ENCODE measurements around the gene PALMD. TPM values are rescaled to one million over a fixed set of nuclear protein-coding genes. Genes with fewer than 3 reads are reported as not detected.

The PALMD gene
- total RNA-seq, 1 donor: 6.0 TPM

DNA sequence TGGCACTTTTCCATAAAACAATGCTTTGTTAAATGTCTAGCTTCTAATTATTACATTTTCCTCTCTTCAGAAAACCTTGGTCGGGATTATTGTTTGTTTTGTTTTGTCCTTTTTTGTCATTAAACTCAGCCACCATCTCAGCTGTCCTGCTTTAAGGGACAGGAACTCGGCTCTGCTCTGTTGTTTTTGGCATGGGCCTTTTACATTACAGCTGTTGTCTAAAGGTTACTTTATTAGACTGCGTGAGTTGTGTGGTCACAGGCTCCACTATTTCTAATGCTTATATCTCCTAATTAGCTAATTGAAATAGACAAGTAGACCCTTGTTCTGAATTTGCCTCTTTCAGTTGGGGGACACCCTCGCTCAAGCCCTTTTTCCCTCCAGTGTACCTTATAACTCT, 1.6 kb downstream of the PALMD start:
- TF ChIP-seq, protein P1, sequence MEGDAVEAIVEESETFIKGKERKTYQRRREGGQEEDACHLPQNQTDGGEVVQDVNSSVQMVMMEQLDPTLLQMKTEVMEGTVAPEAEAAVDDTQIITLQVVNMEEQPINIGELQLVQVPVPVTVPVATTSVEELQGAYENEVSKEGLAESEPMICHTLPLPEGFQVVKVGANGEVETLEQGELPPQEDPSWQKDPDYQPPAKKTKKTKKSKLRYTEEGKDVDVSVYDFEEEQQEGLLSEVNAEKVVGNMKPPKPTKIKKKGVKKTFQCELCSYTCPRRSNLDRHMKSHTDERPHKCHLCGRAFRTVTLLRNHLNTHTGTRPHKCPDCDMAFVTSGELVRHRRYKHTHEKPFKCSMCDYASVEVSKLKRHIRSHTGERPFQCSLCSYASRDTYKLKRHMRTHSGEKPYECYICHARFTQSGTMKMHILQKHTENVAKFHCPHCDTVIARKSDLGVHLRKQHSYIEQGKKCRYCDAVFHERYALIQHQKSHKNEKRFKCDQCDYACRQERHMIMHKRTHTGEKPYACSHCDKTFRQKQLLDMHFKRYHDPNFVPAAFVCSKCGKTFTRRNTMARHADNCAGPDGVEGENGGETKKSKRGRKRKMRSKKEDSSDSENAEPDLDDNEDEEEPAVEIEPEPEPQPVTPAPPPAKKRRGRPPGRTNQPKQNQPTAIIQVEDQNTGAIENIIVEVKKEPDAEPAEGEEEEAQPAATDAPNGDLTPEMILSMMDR (IDR thresholded peaks at IDR 0.05; ENCODE audit: insufficient read depth, low read length): no peak
- DNase-seq (ENCODE audit: low read depth): no peak
- no peak overlapping the region for H3K4me3 ChIP-seq (ENCODE audit: low read depth, low read length)

GRCh38 chr1:99648107-99648506, 2.2 kb downstream of the PALMD start:
- TF ChIP-seq, protein P1 (IDR thresholded peaks at IDR 0.05; ENCODE audit: insufficient read depth, low read length): no peak
- DNase-seq (ENCODE audit: low read depth): no peak

DNA sequence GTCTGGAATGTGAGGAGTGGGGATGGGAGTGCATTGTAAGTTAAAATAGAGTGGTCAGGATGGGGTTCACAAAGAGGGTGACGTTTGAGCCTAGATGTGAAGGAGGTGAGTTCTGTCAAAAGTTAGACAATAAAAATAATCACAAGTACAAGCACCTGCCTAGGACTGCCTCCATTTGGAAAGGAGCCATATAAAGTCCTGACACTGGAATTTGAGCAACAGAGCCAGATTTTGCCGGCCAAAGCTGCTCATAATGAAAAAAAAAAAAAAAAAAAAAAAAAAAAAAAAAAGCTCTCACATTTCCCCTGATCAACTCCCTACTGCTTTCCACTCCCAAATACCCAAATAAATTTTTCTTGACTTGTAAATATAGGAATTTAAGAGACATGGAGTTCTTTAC, 4.1 kb downstream of the PALMD start:
- TF ChIP-seq, protein P1 (IDR thresholded peaks at IDR 0.05; ENCODE audit: insufficient read depth, low read length): no peak
- no peak for DNase-seq (ENCODE audit: low read depth)
- no peak overlapping the region for H3K4me3 ChIP-seq (ENCODE audit: low read depth, low read length)

More at GRCh38 chr1:99648107-99648506, 2.2 kb downstream of the PALMD start:
- H3K4me3 ChIP-seq (ENCODE audit: low read depth, low read length): no peak overlapping the region

GRCh38 chr1:99650773-99651437, 5.0 kb downstream of the PALMD start:
- DNase-seq (ENCODE audit: low read depth): peak; percentile 47
- TF ChIP-seq, protein P1 (IDR thresholded peaks at IDR 0.05; ENCODE audit: insufficient read depth, low read length): no peak
- H3K4me3 ChIP-seq (ENCODE audit: low read depth, low read length): no peak overlapping the region

- DNase-seq (ENCODE audit: low read depth): no peak
- H3K4me3 ChIP-seq (ENCODE audit: low read depth, low read length): no peak overlapping the region
- TF ChIP-seq, protein P1 (IDR thresholded peaks at IDR 0.05; ENCODE audit: insufficient read depth, low read length): no peak
Observed at GRCh38 chr1:99652881-99653281, 7.0 kb downstream of the PALMD start.

DNA sequence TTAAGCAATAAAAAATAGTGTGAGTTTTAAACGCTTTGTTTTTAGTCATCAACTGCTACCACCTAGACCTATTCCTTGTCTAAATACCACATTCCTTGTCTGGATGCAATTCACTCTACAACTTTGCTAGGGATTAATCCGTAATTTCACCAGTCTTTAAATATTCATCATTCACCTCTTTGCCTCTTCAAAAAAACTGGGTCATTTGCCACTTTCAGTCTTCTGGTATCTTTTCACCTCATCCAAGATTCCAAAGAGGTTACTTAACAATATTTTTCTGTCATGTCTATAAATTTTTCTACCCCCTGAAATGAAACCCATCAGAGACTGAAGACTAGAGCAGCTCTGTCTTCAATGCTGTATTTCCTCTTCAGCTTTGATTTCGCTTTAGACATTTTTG, 9.5 kb downstream of the PALMD start:
- no peak overlapping the region for H3K4me3 ChIP-seq (ENCODE audit: low read depth, low read length)
- TF ChIP-seq, protein P1 (IDR thresholded peaks at IDR 0.05; ENCODE audit: insufficient read depth, low read length): no peak
- no peak for DNase-seq (ENCODE audit: low read depth)

DNA sequence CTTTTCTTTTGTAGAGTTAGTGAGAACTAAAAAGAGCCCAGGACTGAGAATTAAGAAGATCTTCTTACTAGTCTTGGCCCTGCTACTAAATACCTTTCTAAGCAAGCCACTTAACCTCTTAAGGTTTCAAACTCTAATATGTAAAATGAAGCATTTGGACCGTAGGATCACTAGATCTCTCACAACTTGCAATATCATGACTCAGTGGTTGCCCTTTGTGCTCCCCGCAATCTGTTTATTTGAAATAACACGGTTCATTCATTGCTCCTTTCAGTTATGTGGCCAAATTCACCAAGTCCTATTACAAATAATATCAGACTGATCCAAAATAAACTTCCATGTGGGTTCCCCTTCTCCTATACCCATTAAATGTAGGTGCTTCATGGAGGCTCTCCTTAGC, 10.8 kb downstream of the PALMD start:
- no peak for DNase-seq (ENCODE audit: low read depth)

More for the DNA sequence above, 10.8 kb downstream of the PALMD start:
- TF ChIP-seq, protein P1 (IDR thresholded peaks at IDR 0.05; ENCODE audit: insufficient read depth, low read length): no peak
- H3K4me3 ChIP-seq (ENCODE audit: low read depth, low read length): no peak overlapping the region

Measured in fibroblast of the aortic adventitia (primary cell).